Measurements from ENCODE around the gene NAALADL1.

The NAALADL1 gene

GRCh38 chr11:65021003-65021402 is 37.4 kb downstream of the NAALADL1 start:
- 100% methylated on average over 1 of the region's 3 CpGs for WGBS (ENCODE audit: insufficient coverage)
- H3K9me3 ChIP-seq (ENCODE audit: control extremely low read depth in 1 of 5, control insufficient read depth in 4 of 5, insufficient read depth in 2 of 5, low read depth in 1 of 5, low read length in 4 of 5): no peaks in the 10 kb centered on the region
- H3K36me3 ChIP-seq (ENCODE audit: control insufficient read depth in 4 of 4, insufficient read depth in 4 of 4, low read length in 3 of 4): peaks cover 0 to 50% (median 39%) of the 10 kb centered on the region in 4 experiments
- H3K27ac ChIP-seq (ENCODE audit: insufficient read depth in 1 of 2, low read depth in 1 of 2, low read length in 2 of 2, poor library complexity in 1 of 2, severe bottlenecking in 2 of 2): peak overlapping the region in 1 of 2 experiments; percentile 20
- no peaks in the 10 kb centered on the region for H3K27me3 ChIP-seq (replicated peaks in 2 of 5; ENCODE audit: control insufficient read depth in 4 of 5, insufficient read depth in 5 of 5, low read length in 4 of 5)
- no peak overlapping the region for H3K4me3 ChIP-seq (ENCODE audit: control insufficient read depth in 1 of 7, extremely low read depth in 1 of 7, insufficient read depth in 4 of 7, low read depth in 2 of 7, low read length in 6 of 7)
- DNase-seq: no peak
- ChIA-PET CTCF (no interaction called here), POLR2A (no interaction called here)
- peaks cover 0 to 6% (median 3%) of the 10 kb centered on the region in 4 experiments for H3K4me1 ChIP-seq (ENCODE audit: control extremely low read depth in 1 of 4, control insufficient read depth in 4 of 4, insufficient read depth in 4 of 4, low read length in 3 of 4)

DNA sequence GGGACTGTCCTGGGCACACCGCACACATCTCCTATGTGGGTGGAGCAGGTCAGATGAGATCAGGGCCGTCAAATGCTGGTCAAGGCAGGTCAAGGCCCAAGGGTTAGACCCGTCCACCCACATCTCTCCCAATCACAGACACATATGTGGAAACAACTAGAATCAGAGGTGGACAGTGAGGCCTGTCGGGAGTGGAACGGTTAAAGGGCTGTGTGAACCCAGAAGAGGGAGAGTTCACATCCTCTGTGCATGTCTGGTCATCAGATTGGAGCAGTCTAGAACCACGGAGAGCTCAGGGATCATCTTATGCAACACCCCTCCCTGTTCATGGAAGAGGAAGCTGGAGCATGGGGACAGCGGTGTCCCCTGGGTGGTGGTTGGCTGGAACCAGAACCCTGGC is 38.5 kb downstream of the NAALADL1 start:
- no peak overlapping the region for H3K27ac ChIP-seq (ENCODE audit: insufficient read depth in 1 of 2, low read depth in 1 of 2, low read length in 2 of 2, poor library complexity in 1 of 2, severe bottlenecking in 2 of 2)
- POLR2A ChIA-PET: no interaction called here
- WGBS (ENCODE audit: insufficient coverage): 96% methylated on average over 6 of the region's 7 CpGs
- DNase-seq: no peak
- H3K36me3 ChIP-seq (ENCODE audit: control insufficient read depth in 4 of 4, insufficient read depth in 4 of 4, low read length in 3 of 4): peaks cover 0 to 50% (median 39%) of the 10 kb centered on the region in 4 experiments
- CTCF ChIA-PET: no interaction called here
- no peaks in the 10 kb centered on the region for H3K27me3 ChIP-seq (replicated peaks in 2 of 5; ENCODE audit: control insufficient read depth in 4 of 5, insufficient read depth in 5 of 5, low read length in 4 of 5)
- H3K4me1 ChIP-seq (ENCODE audit: control extremely low read depth in 1 of 4, control insufficient read depth in 4 of 4, insufficient read depth in 4 of 4, low read length in 3 of 4): peaks cover 0 to 16% (median 10%) of the 10 kb centered on the region in 4 experiments
- H3K9me3 ChIP-seq (ENCODE audit: control extremely low read depth in 1 of 5, control insufficient read depth in 4 of 5, insufficient read depth in 2 of 5, low read depth in 1 of 5, low read length in 4 of 5): no peaks in the 10 kb centered on the region
- no peak overlapping the region for H3K4me3 ChIP-seq (ENCODE audit: control insufficient read depth in 1 of 7, extremely low read depth in 1 of 7, insufficient read depth in 4 of 7, low read depth in 2 of 7, low read length in 6 of 7)

DNA sequence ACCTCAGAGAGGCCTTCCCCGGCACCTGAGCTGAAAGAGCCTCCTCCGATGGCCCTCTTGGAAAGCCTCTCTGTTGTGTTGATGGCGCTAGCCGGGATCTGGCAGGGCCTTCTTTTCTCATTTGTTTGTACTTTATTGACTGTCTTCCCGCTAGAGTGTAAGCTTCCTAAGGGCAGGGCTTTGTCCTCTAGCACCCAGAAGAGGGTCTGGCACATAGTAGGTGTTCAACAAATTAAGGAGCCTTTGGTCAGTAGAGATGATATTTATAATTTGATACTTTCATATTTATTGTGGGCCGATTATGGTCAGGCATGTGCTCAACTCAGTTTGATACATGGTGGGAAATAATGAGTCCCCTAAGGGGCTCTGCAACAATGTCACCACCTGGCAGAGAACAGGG is 40.4 kb downstream of the NAALADL1 start:
- no peak for DNase-seq
- H3K9me3 ChIP-seq (ENCODE audit: control extremely low read depth in 1 of 5, control insufficient read depth in 4 of 5, insufficient read depth in 2 of 5, low read depth in 1 of 5, low read length in 4 of 5): no peaks in the 10 kb centered on the region

GRCh38 chr11:65016705-65017104 is 41.6 kb downstream of the NAALADL1 start:
- CTCF ChIA-PET: interaction anchor here (1.2 kb wide), 1 partner anchor 9 kb away, joined by 3 read pairs; no protein-coding TSS in a partner anchor
- WGBS (ENCODE audit: insufficient coverage): 96% methylated on average over 4 of the region's 4 CpGs
- H3K36me3 ChIP-seq (ENCODE audit: control insufficient read depth in 4 of 4, insufficient read depth in 4 of 4, low read length in 3 of 4): peaks cover 0 to 45% (median 34%) of the 10 kb centered on the region in 4 experiments
- DNase-seq: no peak
- H3K4me3 ChIP-seq (ENCODE audit: control insufficient read depth in 1 of 7, extremely low read depth in 1 of 7, insufficient read depth in 4 of 7, low read depth in 2 of 7, low read length in 6 of 7): no peak overlapping the region
- H3K4me1 ChIP-seq (ENCODE audit: control extremely low read depth in 1 of 4, control insufficient read depth in 4 of 4, insufficient read depth in 4 of 4, low read length in 3 of 4): peaks cover 0 to 27% (median 24%) of the 10 kb centered on the region in 4 experiments
- H3K27me3 ChIP-seq (replicated peaks in 2 of 5; ENCODE audit: control insufficient read depth in 4 of 5, insufficient read depth in 5 of 5, low read length in 4 of 5): no peaks in the 10 kb centered on the region
- no peaks in the 10 kb centered on the region for H3K9me3 ChIP-seq (ENCODE audit: control extremely low read depth in 1 of 5, control insufficient read depth in 4 of 5, insufficient read depth in 2 of 5, low read depth in 1 of 5, low read length in 4 of 5)
- peak overlapping the region in 1 of 2 experiments; percentile 8 for H3K27ac ChIP-seq (ENCODE audit: insufficient read depth in 1 of 2, low read depth in 1 of 2, low read length in 2 of 2, poor library complexity in 1 of 2, severe bottlenecking in 2 of 2)
- POLR2A ChIA-PET: interaction anchor here (0.6 to 0.8 kb wide), 2 partner anchors 93 to 95 kb away, joined by 3 to 4 read pairs; partner anchors contain the start of gene TM7SF2

More for the DNA sequence above, 40.4 kb downstream of the NAALADL1 start:
- Histone ChIP-seq H3K4me3 (ENCODE audit: control insufficient read depth in 1 of 7, extremely low read depth in 1 of 7, insufficient read depth in 4 of 7, low read depth in 2 of 7, low read length in 6 of 7) (no peak overlapping the region), H3K36me3 (ENCODE audit: control insufficient read depth in 4 of 4, insufficient read depth in 4 of 4, low read length in 3 of 4) (peaks cover 0 to 50% (median 39%) of the 10 kb centered on the region in 4 experiments), H3K4me1 (ENCODE audit: control extremely low read depth in 1 of 4, control insufficient read depth in 4 of 4, insufficient read depth in 4 of 4, low read length in 3 of 4) (peaks cover 0 to 24% (median 21%) of the 10 kb centered on the region in 4 experiments), H3K27me3 (replicated peaks in 2 of 5; ENCODE audit: control insufficient read depth in 4 of 5, insufficient read depth in 5 of 5, low read length in 4 of 5) (no peaks in the 10 kb centered on the region), H3K27ac (ENCODE audit: insufficient read depth in 1 of 2, low read depth in 1 of 2, low read length in 2 of 2, poor library complexity in 1 of 2, severe bottlenecking in 2 of 2) (no peak overlapping the region)
- POLR2A ChIA-PET: no interaction called here
- 96% methylated on average over 5 of the region's 6 CpGs for WGBS (ENCODE audit: insufficient coverage)
- CTCF ChIA-PET: interaction anchor here (1.6 kb wide), 2 partner anchors 58 to 171 kb away, joined by 3 to 4 read pairs; no protein-coding TSS in a partner anchor

DNA sequence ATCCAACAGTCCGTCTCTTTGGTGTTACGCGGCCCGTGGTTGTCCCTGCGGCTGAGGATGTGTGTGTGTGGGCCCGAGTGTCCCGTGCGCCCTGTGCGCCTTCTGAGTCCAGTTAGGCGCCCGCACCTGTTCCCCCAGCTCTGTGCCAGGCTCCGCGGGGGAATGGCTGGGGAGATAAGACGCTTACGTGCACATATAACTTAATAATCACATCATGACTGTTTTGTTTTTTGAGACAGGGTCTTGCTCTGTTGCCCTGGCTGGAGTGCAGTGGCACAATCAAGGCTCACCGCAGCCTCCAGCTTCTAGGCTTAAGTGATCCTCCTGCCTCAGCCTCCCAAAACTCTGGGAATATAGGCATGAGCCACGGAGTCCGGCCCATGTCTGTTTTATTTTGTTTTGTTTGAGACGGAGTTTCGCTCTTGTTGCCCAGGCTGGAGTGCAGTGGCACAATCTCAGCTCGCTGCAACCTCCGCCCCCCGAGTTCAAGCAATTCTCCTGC is 43.6 kb downstream of the NAALADL1 start:
- CTCF ChIA-PET: interaction anchor here (0.7 to 3.3 kb wide), 22 partner anchors 11 to 178 kb away, joined by 3 to 41 read pairs (median 4); partner anchors contain the start of genes BATF2, SAC3D1 and SNX15
- H3K27ac ChIP-seq (ENCODE audit: insufficient read depth in 1 of 2, low read depth in 1 of 2, low read length in 2 of 2, poor library complexity in 1 of 2, severe bottlenecking in 2 of 2): peak overlapping the region; percentile 85 to 90
- 46% methylated on average over 17 of the region's 23 CpGs for WGBS (ENCODE audit: insufficient coverage)
- H3K4me3 ChIP-seq (ENCODE audit: control insufficient read depth in 1 of 7, extremely low read depth in 1 of 7, insufficient read depth in 4 of 7, low read depth in 2 of 7, low read length in 6 of 7): peak overlapping the region; percentile 65 to 82 (median 70)
- peaks cover 0 to 27% (median 24%) of the 10 kb centered on the region in 4 experiments for H3K4me1 ChIP-seq (ENCODE audit: control extremely low read depth in 1 of 4, control insufficient read depth in 4 of 4, insufficient read depth in 4 of 4, low read length in 3 of 4)
- POLR2A ChIA-PET: interaction anchor here (0.6 to 1.6 kb wide), 4 partner anchors 10 to 411 kb away, joined by 3 to 5 read pairs (median 4); no protein-coding TSS in a partner anchor
- DNase-seq: peak; percentile 25 to 82 (median 71)
- no peaks in the 10 kb centered on the region for H3K9me3 ChIP-seq (ENCODE audit: control extremely low read depth in 1 of 5, control insufficient read depth in 4 of 5, insufficient read depth in 2 of 5, low read depth in 1 of 5, low read length in 4 of 5)
- H3K36me3 ChIP-seq (ENCODE audit: control insufficient read depth in 4 of 4, insufficient read depth in 4 of 4, low read length in 3 of 4): peaks cover 0 to 29% (median 19%) of the 10 kb centered on the region in 4 experiments
- no peaks in the 10 kb centered on the region for H3K27me3 ChIP-seq (replicated peaks in 2 of 5; ENCODE audit: control insufficient read depth in 4 of 5, insufficient read depth in 5 of 5, low read length in 4 of 5)

- Histone ChIP-seq H3K4me3 (ENCODE audit: control insufficient read depth in 1 of 7, extremely low read depth in 1 of 7, insufficient read depth in 4 of 7, low read depth in 2 of 7, low read length in 6 of 7) (peak within 1 kb of the TSS; percentile 65 to 82 (median 70)), H3K9me3 (ENCODE audit: control extremely low read depth in 1 of 5, control insufficient read depth in 4 of 5, insufficient read depth in 2 of 5, low read depth in 1 of 5, low read length in 4 of 5) (no peaks in the 10 kb centered on the region), H3K27ac (ENCODE audit: insufficient read depth in 1 of 2, low read depth in 1 of 2, low read length in 2 of 2, poor library complexity in 1 of 2, severe bottlenecking in 2 of 2) (peak within 1 kb of the TSS; percentile 90 to 93), H3K4me1 (ENCODE audit: control extremely low read depth in 1 of 4, control insufficient read depth in 4 of 4, insufficient read depth in 4 of 4, low read length in 3 of 4) (peaks cover 0 to 27% (median 24%) of the 10 kb centered on the region in 4 experiments), H3K27me3 (replicated peaks in 2 of 5; ENCODE audit: control insufficient read depth in 4 of 5, insufficient read depth in 5 of 5, low read length in 4 of 5) (no peaks in the 10 kb centered on the region), H3K36me3 (ENCODE audit: control insufficient read depth in 4 of 4, insufficient read depth in 4 of 4, low read length in 3 of 4) (peaks cover 0 to 25% (median 14%) of the 10 kb centered on the region in 4 experiments)
- POLR2A ChIA-PET: interaction anchor here (0.6 to 1.6 kb wide), 5 partner anchors 10 to 412 kb away, joined by 3 to 5 read pairs (median 3); partner anchors contain the start of gene ZNHIT2
- CTCF ChIA-PET: interaction anchor here (0.7 to 3.3 kb wide), 24 partner anchors 12 to 178 kb away, joined by 3 to 41 read pairs (median 4); partner anchors contain the start of genes BATF2, SAC3D1, SNX15 and TM7SF2
- peak; percentile 95 to 96 (median 95) for DNase-seq
- WGBS (ENCODE audit: insufficient coverage): 0% methylated on average over 89 of the region's 96 CpGs
These were observed 44.2 kb downstream of the NAALADL1 start, which contains the start of gene ARL2 for GRCh38 chr11:65013888-65014725. TSS of gene ARL2 (plus strand) at chr11:65014160. CDS start at chr11:65014208, 48 bp downstream.

Data from common myeloid progenitor, CD34-positive (primary cell).